Activated naive CD4-positive, alpha-beta T cell (primary cell): ENCODE measurements around the gene SLC47A1.

Experiments
- DNase-seq, 4 experiments: peaks; one replicate each; lab custom pipeline; 2025; lab: John Stamatoyannopoulos, UW

The SLC47A1 gene

DNA sequence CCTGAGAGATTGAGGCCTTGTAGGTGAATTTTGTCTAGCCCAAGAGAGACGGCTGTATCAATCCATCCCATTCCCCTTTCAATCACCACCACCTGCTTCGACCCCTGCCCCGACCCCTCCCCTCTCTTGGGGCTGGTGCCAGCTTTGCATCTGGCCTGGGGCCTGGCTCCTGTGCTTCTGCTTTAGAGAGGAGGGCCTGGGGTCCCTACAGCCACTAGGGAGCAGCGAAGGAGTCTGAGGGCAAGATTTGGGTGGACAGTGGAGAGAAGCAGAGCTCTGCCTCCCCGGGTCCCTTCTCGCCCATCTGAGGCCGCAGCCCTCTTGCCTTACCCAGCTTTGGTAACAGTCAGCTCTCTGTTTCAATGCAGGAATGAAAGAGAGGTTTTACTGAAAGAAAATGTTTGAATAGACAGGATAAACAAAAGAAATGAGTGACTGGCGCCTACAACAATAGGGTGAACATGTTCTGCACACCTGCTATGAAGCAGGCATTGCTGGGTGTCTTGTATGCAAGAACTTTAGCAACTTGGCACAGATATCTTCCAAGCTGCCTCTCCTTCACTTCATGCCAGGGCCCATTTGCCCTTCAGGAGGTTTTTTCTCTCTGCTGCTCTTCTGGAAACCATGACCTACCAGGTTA is 57.4 kb downstream of the SLC47A1 start:
- DNase-seq = no peak

DNA sequence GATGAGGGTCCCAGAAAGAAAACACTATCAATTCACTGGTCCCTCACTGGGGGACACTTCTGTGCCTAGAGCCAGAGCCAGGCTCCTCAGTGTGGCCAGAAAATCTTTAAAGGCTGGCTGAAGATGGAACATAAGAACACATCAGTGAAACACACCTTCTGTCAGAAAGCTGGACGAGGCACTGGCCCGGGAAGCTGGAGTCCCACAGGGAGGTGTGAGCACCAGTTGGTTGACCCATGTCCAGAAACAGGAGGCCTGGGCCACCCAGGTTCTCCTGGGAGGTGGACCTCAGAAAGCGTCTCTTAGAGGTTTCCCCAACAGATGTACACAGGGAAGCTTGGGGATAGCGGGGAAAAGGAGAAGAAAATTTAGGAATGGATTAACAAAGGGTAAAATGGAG is 58.7 kb downstream of the SLC47A1 start:
- DNase-seq = no peak

GRCh38 chr17:19596869-19597268 is 63.2 kb downstream of the SLC47A1 start:
- DNase-seq = no peak

DNA sequence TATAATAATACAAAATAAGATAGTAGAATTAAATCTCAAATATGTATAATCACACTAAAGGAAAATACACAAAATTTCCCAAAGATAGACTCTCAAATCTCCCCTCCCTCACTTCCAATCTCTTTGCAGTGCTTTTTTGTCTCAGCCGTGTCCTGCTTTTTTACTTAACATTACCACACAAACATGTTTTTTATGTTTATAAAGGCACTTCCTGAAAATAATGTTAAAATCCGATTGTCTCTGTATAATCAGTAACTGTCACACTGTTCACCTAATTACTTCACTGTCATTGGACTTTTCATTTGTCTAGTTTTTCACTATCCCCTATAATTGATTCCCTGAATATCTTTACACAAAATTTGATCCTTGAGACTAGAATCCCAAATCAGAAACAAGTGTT is 76.7 kb downstream of the SLC47A1 start:
- DNase-seq = no peak

GRCh38 chr17:19610879-19611278 is 77.2 kb downstream of the SLC47A1 start:
- no peak for DNase-seq

DNA sequence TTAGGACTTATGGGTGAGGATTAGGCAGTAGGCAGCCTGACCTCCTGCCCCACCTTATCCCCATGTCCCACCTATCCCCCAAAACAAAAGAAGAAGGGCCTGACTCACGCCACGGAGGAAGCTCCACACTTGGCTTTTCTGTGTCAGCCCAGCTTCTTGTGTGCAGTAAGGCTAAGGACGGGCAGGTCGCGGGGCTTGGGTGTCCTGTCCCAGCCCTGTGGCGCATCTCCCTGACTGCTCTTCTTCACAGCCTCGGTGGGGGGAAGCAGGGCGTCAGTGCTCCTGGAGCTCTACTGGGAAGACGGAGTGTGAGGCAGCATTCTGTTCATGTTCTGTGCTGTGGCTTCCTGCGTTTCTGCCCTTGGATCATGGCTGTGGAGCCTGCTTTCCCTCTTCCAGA is 80.3 kb downstream of the SLC47A1 start:
- DNase-seq = no peak

- DNase-seq = no peak
Measured at GRCh38 chr17:19614900-19615299, 81.2 kb downstream of the SLC47A1 start.

DNA sequence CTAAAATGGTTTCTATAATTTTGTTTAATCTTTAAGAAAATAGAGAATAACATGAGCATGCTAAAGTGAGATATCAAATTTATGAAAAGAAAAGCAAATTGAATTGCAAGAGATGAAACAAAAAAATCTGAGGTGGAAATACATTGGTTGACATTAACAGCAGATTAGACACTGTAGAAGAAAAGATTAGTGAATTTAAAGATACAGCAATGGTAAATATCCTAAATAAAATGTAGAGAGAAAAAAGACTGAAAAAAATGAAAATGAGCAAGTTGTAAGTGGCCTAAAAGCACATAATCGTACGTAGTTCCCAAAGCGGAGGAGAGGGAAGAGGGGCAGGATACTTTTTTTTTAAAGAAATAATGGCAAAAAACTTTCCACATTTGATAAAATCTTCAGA is 84.4 kb downstream of the SLC47A1 start:
- no peak for DNase-seq

GRCh38 chr17:19619705-19620325 is 86.2 kb downstream of the SLC47A1 start:
- DNase-seq = no peak

DNA sequence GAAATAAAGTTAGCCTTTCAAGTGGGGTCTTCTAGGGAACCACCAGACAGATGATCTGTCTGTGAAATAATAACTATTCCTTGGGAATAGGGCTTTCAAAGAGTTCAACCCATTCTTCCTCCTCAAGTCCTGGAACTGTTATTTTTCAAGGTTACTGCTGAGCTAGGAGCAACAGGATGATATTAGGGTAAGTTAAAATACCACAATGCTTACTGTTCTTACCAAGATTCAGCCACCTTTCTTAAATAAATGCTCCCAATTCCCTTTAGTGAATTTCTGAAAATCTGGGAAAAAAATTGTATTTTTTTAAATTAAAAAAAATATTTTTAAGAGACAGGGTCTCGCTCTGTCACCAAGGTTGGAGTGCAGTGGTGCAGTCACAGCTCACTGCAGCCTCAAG is 88.0 kb downstream of the SLC47A1 start:
- no peak for DNase-seq

DNA sequence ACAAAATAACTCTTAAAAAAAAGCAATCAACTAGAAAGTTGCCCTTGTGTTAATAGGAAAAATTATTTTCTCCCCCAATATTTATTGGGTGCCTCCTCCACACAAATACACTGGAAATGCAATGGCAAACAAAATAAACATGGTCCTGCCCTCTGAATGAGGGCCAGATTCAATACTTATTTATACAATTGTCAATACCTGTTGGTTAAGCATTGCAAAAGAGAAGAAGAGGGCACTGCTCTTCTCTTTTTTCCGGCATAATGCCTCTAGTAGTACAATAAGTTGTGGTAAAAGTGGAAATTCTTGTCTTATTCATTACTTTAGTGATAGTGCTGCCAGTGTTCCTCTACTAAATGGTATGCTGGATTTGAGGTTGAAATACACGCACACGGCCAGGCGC is 92.4 kb downstream of the SLC47A1 start:
- DNase-seq = no peak
